ENCODE measurements around the gene ALK.

The ALK gene

GRCh38 chr2:29662861-29663260 lies 258.5 kb downstream of the ALK start:
- no peak for DNase-seq

DNA sequence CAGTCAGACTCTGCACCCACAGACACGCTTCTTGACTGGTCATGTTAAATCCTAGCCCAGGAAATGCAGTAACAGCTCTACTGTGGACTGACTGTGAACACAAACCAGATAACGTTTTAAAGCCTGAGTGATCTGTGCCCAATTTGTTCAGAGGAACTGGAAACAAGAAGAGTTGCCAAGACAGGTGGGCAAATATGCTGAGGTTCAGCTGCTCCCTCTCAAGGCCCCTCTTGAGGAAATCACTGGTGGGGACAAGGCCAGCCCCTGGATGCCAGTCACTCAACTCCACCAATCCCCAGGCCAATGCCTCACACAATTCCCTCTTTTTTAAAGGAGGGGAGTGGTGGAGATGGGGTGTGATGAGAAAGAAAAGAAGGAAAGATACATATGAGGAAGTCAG lies 261.2 kb downstream of the ALK start:
- DNase-seq: no peak

DNA sequence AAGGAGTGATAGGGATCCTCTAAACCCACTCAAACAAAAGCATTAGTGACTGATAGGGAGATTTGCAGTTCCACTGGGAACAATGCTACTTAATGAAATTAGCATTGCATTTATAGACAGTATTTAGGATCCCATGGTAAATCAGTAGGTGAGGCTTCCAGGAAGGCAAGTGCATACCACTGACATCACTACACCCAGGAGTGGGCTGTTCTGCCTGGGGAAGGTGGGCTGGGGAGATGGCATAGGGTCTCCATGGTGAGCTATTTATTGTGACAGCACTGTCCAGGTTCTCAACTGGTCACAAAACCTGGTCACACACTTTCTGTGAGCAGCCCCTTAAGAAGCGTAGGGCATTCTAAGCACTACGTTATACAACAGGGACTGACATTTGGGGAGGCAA lies 262.2 kb downstream of the ALK start:
- DNase-seq: no peak

- peak in 12 of 58 donors; percentile 2 to 67 (median 12) for DNase-seq
These were observed 263.7 kb downstream of the ALK start for GRCh38 chr2:29657674-29658073.

DNA sequence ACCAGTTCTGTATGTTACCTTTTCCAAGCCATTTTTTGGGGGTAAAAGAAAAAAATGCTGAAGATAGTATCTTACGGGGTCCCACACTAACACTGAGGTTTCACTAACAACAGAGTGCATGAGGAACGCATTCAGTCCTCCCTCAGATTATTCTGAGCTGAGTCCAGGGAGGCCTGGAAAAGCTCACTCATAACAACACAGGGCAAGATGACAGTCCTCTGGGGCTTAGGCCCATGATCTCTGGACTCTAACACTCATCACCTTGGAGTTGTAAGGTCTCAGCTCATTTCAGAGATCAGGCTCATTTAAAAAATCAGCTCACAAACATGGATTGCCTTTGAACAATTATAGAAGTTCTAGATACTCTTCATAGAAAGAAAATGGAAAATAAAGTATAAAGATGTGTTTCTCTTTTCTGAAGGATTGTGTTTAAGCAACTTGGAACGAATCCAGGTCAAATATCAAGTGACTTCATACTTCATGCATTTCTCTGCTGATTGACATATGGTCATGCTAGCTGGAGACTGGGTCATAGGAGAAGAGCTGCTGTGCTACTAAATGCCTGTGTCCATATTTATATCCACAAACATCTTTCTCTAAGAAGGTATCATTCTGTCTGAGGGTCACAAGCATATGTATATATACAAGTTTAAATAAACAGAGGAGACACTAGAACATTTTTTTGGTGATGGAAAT lies 265.8 kb downstream of the ALK start:
- DNase-seq: no peak

DNA sequence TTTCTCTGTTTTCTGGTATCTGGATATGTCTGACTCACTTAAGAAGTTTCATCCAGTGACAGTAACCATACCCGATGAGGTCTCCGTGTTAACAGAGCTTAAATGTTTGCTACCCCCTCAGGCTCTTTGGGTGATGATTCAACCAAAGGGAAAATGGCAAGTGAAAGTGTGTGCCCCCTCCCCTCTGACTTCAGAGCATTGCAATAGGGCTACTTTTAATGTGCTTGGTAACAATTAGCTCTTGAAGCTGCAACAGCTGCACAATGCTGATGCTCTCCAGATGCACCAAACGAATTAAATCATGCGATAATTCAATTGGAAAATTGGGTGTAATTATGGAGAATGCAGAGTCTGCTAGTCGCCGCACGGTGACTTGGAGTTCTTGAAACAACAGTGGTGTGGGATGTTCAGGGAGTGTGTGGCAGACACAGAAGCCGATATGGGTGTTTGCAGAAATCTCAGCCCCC lies 270.7 kb downstream of the ALK start:
- DNase-seq: no peak

DNA sequence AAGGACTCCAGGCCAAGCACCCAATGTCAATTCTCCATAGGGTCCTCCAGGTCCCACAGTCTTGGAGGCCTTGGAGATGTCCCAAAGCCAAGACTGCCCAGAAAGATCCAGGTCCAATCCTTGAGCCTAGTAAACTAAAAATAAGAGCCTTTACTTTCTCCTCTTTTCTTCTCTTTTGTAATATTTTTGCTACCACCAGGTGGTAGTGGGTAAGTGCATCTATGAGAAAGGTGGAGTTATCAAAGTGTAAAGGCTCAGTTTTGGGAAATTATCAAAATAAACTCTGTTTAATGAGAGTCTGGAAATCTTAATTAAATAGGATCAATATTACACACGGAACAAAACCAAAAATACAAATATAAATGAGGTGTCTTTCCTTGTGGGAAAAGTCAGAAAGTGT lies 276.4 kb downstream of the ALK start:
- no peak for DNase-seq

GRCh38 chr2:29643196-29643595 lies 278.2 kb downstream of the ALK start:
- no peak for DNase-seq

DNA sequence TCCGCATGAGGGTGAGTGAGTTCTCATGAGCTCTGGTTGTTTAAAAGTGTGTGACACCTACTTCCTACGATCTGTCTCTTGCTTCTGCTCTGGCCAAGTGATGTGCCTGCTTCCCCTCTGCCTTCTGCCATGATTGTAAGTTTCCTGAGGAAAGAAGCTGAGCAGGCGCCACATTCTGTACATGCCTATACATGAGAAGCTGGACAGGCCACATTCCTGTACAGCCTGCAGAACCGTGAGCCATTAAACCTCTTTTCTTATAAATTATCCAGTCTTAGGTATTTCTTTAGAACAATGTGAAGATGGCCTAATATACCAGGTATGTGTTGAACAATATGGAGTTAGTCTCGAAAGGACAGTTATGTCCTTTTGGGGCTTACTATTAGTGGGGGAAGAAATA lies 281.0 kb downstream of the ALK start:
- DNase-seq: no peak

- no peak for DNase-seq
These were observed 282.7 kb downstream of the ALK start for GRCh38 chr2:29638641-29639040.

DNA sequence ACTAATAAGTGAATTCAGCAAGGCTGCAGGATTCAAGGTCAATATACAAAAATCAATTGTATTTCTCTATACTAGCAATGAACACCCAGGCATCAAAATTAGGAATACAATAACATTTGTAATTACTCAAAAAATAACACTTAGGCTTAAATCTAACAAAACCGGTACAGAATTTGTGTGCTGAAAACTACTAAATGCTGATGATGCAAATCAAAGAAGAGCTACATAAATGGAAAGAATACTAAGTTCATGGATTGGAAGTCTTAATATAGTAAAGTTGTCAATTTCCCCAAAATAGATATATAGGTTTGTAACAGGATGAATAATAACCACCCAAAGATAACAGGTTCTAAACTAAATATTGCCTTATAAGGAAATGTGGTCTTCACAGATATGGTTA lies 286.5 kb downstream of the ALK start:
- no peak for DNase-seq

- DNase-seq: no peak
These were observed 289.4 kb downstream of the ALK start for GRCh38 chr2:29632018-29632417.

GRCh38 chr2:29629495-29629894 lies 291.9 kb downstream of the ALK start:
- DNase-seq: no peak

DNA sequence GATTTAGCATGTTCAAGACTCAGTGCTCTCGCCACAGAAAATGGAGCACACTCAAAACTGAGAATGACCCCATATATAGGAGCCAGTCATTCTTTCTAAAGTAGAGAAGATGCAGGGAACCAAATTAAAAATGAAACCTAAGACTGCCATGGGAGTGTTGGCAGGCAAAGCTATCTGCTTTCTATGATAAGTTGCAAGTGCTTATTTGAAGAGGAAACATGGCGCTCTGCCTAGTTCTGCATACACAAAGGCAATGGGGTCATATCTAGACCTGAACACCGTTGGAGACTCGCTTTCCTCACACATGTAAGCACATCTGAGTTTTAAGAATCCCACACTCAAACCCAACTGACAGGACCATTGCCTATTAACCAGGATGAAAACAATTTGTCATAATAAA lies 292.5 kb downstream of the ALK start:
- no peak for DNase-seq

DNA sequence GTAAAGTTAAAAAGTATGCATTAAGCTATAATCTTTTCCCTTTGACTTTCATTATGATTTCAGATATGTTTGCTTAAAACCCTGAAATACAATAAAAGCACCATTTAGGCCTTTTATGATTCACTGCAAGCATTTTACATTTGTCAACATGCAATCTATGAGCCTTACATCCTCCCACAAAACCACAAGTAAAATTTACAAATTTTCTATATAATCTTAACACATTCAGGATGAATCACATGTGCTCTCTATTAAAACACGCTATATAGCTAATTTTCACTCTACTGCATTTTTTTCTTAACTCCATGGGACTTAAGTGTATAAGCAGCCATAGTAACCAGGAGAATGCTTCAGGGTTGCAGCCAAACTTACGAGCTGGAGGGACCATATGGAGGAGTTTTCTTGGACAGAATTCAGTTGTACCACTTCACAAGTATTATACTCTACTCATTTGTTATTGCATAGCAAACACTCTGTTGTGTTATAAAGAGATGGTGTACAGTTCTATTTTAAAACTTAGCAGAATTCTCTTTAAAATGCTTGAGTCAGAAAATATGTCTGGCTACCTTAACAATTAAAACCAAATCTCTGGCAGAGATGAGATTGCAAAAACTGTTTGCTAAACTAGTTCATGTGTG lies 293.2 kb downstream of the ALK start:
- peak in 7 of 58 donors; percentile 1 to 59 (median 7) for DNase-seq

GRCh38 chr2:29627279-29627711 lies 294.1 kb downstream of the ALK start:
- no peak for DNase-seq

GRCh38 chr2:29620890-29621289 lies 300.5 kb downstream of the ALK start:
- DNase-seq: no peak

DNA sequence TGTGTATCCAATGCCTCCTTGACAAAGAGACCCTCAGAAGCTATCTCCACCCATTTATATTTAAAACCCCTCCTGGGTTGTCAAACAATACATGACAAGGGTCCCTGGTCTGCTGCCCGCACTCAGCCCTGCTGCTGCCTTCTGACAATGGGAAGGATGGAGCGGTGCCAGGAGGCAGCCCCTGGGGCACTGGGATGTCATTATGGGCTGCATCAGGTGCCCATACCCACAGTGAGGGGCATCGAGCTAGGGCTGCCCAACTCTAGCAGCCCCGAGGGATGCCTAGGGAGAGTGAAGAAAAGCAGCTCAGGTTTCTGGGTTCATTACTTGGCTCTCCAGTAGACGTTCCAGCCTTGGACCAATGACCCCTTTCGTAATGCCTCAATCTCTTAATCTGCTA lies 301.7 kb downstream of the ALK start:
- DNase-seq: no peak

GRCh38 chr2:29618024-29618423 lies 303.4 kb downstream of the ALK start:
- no peak for DNase-seq

- DNase-seq: no peak
These were observed 304.0 kb downstream of the ALK start for GRCh38 chr2:29617351-29617750.

- DNase-seq: no peak
These were observed 304.8 kb downstream of the ALK start for GRCh38 chr2:29616569-29616968.

DNA sequence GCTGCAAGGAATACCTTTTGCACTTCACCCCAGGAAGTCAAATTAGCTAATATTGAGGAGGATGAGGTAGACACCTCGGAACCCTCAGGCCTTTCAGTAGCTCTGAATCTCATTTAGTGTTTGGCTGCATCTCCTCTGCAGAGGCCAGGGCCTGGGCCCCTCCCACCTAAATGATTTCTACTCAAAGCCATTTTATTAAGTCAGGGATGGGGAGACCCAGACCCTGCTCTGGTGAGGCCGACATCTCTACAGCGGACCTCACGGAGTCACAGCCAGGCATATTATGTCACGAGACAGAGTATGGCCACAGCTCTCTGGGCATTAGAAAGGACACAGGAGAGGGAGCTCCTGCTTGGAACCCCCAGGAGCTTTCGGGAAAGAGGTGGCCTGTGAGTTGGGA lies 305.5 kb downstream of the ALK start:
- no peak for DNase-seq

- no peak for DNase-seq
These were observed 306.2 kb downstream of the ALK start for GRCh38 chr2:29615183-29615582.
